ENCODE results near the gene COL4A2.

DNA sequence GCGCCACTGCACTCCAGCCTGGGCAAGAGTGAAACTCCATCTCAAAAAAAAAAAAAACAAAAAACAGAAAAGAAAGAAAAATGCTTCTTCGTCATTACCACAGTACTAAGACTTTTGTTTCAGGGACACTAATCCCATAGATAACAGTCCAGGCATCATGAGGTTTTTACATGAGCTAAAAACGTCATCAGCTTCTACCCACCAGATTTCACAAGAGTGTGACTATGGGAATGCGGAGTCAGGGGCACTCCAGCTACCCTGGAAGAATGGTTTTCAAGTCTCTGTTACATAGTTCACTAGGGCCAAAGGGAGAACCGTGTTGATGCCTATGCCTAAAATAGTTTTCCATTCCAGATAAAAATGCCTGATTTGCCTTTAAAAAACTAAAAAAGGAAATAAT lies 221.3 kb downstream of the COL4A2 start:
- TF ChIP-seq, protein P1, sequence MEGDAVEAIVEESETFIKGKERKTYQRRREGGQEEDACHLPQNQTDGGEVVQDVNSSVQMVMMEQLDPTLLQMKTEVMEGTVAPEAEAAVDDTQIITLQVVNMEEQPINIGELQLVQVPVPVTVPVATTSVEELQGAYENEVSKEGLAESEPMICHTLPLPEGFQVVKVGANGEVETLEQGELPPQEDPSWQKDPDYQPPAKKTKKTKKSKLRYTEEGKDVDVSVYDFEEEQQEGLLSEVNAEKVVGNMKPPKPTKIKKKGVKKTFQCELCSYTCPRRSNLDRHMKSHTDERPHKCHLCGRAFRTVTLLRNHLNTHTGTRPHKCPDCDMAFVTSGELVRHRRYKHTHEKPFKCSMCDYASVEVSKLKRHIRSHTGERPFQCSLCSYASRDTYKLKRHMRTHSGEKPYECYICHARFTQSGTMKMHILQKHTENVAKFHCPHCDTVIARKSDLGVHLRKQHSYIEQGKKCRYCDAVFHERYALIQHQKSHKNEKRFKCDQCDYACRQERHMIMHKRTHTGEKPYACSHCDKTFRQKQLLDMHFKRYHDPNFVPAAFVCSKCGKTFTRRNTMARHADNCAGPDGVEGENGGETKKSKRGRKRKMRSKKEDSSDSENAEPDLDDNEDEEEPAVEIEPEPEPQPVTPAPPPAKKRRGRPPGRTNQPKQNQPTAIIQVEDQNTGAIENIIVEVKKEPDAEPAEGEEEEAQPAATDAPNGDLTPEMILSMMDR (IDR thresholded peaks at IDR 0.05): no peak
- no peak for TF ChIP-seq POLR2A (IDR thresholded peaks at IDR 0.05; ENCODE audit: low read depth)
- TF ChIP-seq EP300 (IDR thresholded peaks at IDR 0.05): no peak

Measured in esophagus muscularis mucosa (tissue), 4 donors.